H1 (cell line): ENCODE data around the gene ZBTB45. TPM values are rescaled to one million over a fixed set of nuclear protein-coding genes. Genes with fewer than 3 reads are reported as not detected.

Experiments used
- BRCA1 ChIP-seq: IDR thresholded peaks from 2 replicates; pipeline ENCODE4 v1.6.1; 2012; ENCODE audit warnings: low read depth, low read length, improper control_type of control experiment
- CEBPB ChIP-seq: IDR thresholded peaks from 2 replicates; pipeline ENCODE4 v1.6.1; 2012; ENCODE audit warnings: low read depth, low read length
- JUN ChIP-seq: IDR thresholded peaks from 2 replicates; pipeline ENCODE4 v1.6.1; 2011; ENCODE audit warnings: low read depth, mild to moderate bottlenecking, improper control_type of control experiment, low read length
- POU5F1 ChIP-seq: IDR thresholded peaks from 2 replicates; pipeline ENCODE4 v1.6.1; 2011; ENCODE audit warnings: low read depth, mild to moderate bottlenecking, low read length, moderate library complexity
- SAP30 ChIP-seq: fragments of 300-600 bp; sonication (generic); IDR thresholded peaks from 2 replicates; pipeline ENCODE4 v1.7.1; 2012; ENCODE audit warnings: low read length, moderate library complexity, mild to moderate bottlenecking, inconsistent platforms; ENCODE audit not compliant: insufficient read depth, insufficient replicate concordance
- polyA plus RNA-seq, 7 experiments: library from polyadenylated mRNA; depleted of rRNA in 3 of 7; stranded (reverse) in 5 of 7; unstranded in 2 of 7; fragments of >200 nt in 5 of 7; fragments of 200-250 nt in 2 of 7; gene quantifications; 1 replicate in 5 of 7; 2 replicates in 1 of 7; 4 replicates in 1 of 7; pipeline versions ENCODE4 v1.2.1 to v1.2.3, GENCODE V29; 2011 to 2013; ENCODE audit warnings: missing spikeins in 2 of 7, mixed read lengths in 2 of 7
- total RNA-seq: library from RNA; stranded (reverse); fragmentation: NEBNext Ultra II Directional; extraction: Animal tissue kit (Norgen Biotek cat#: 25700); gene quantifications from 2 replicates; pipeline ENCODE4 v1.2.1, GENCODE V29; 2021
- TF ChIP-seq, protein P1 (sequence below): IDR thresholded peaks from 2 replicates; pipeline ENCODE4 v1.6.1; 2012; ENCODE audit warnings: inconsistent platforms
- TF ChIP-seq, protein P2 (sequence below): fragments of 300-600 bp; sonication (generic); IDR thresholded peaks from 2 replicates; pipeline ENCODE4 v1.7.1; 2012; ENCODE audit warnings: low read length, moderate library complexity, mild to moderate bottlenecking, inconsistent platforms; ENCODE audit not compliant: insufficient replicate concordance
- TF ChIP-seq, protein P3 (sequence below): IDR thresholded peaks from 2 replicates; pipeline ENCODE4 v1.6.1; 2011; ENCODE audit warnings: low read length, improper control_type of control experiment

ZBTB45 gene
- total and polyA plus RNA-seq, 2 of the 8 experiments (the other 6 are each of a cell fraction or from before 2014, with no cell fraction given): 16.9 to 17.2 TPM

DNA sequence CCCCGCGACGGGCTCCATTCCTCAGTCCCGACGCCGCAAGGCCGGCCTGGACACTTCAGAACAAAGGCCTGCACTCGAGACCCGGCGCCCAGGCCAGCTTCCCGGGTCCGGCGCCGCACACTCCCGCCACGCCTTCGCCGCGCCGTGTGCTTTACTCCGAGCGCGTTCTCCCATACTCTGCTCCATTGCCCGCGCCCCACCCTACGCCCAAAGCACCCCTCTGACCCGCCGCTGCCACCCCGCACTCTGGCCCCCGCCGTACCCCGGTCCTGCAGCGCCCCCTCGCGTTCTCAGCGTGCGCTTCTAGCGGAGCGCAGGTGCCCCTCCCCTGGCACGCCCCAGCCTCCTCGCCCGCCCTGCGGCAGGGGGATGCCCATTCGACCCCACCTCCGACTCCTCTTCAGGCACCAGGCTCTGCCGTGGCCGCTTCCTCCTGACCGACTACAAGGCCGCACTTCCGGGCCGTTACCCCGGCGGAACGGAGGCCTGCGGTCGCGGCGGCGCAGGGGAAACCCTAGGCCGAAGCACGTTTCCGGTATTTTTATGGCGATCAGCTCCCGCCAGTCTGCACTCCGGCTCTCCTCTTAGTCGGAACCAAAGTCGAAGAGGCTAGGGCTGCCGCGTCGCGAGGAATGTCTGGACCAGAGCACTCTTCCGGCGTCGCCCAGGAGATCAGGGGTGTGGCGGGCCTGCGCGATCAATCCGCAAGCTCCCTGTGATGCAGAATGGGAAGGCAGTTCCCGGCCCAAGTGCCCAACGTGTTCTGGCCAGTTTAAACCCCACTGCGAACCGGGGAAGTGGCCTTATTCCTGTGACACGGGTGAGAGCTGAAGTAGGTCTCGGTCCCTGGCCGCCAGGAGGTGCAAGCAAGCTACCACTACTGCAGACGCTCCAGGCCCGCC lies at the start of gene ZBTB45 (continued):
- TF ChIP-seq, protein P1, sequence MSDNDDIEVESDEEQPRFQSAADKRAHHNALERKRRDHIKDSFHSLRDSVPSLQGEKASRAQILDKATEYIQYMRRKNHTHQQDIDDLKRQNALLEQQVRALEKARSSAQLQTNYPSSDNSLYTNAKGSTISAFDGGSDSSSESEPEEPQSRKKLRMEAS: peak; percentile 61
- peak; percentile 33 for TF ChIP-seq SAP30
- TF ChIP-seq BRCA1: peak; percentile 54; the same call in 1 of the 2 replicates
- TF ChIP-seq, protein P2, sequence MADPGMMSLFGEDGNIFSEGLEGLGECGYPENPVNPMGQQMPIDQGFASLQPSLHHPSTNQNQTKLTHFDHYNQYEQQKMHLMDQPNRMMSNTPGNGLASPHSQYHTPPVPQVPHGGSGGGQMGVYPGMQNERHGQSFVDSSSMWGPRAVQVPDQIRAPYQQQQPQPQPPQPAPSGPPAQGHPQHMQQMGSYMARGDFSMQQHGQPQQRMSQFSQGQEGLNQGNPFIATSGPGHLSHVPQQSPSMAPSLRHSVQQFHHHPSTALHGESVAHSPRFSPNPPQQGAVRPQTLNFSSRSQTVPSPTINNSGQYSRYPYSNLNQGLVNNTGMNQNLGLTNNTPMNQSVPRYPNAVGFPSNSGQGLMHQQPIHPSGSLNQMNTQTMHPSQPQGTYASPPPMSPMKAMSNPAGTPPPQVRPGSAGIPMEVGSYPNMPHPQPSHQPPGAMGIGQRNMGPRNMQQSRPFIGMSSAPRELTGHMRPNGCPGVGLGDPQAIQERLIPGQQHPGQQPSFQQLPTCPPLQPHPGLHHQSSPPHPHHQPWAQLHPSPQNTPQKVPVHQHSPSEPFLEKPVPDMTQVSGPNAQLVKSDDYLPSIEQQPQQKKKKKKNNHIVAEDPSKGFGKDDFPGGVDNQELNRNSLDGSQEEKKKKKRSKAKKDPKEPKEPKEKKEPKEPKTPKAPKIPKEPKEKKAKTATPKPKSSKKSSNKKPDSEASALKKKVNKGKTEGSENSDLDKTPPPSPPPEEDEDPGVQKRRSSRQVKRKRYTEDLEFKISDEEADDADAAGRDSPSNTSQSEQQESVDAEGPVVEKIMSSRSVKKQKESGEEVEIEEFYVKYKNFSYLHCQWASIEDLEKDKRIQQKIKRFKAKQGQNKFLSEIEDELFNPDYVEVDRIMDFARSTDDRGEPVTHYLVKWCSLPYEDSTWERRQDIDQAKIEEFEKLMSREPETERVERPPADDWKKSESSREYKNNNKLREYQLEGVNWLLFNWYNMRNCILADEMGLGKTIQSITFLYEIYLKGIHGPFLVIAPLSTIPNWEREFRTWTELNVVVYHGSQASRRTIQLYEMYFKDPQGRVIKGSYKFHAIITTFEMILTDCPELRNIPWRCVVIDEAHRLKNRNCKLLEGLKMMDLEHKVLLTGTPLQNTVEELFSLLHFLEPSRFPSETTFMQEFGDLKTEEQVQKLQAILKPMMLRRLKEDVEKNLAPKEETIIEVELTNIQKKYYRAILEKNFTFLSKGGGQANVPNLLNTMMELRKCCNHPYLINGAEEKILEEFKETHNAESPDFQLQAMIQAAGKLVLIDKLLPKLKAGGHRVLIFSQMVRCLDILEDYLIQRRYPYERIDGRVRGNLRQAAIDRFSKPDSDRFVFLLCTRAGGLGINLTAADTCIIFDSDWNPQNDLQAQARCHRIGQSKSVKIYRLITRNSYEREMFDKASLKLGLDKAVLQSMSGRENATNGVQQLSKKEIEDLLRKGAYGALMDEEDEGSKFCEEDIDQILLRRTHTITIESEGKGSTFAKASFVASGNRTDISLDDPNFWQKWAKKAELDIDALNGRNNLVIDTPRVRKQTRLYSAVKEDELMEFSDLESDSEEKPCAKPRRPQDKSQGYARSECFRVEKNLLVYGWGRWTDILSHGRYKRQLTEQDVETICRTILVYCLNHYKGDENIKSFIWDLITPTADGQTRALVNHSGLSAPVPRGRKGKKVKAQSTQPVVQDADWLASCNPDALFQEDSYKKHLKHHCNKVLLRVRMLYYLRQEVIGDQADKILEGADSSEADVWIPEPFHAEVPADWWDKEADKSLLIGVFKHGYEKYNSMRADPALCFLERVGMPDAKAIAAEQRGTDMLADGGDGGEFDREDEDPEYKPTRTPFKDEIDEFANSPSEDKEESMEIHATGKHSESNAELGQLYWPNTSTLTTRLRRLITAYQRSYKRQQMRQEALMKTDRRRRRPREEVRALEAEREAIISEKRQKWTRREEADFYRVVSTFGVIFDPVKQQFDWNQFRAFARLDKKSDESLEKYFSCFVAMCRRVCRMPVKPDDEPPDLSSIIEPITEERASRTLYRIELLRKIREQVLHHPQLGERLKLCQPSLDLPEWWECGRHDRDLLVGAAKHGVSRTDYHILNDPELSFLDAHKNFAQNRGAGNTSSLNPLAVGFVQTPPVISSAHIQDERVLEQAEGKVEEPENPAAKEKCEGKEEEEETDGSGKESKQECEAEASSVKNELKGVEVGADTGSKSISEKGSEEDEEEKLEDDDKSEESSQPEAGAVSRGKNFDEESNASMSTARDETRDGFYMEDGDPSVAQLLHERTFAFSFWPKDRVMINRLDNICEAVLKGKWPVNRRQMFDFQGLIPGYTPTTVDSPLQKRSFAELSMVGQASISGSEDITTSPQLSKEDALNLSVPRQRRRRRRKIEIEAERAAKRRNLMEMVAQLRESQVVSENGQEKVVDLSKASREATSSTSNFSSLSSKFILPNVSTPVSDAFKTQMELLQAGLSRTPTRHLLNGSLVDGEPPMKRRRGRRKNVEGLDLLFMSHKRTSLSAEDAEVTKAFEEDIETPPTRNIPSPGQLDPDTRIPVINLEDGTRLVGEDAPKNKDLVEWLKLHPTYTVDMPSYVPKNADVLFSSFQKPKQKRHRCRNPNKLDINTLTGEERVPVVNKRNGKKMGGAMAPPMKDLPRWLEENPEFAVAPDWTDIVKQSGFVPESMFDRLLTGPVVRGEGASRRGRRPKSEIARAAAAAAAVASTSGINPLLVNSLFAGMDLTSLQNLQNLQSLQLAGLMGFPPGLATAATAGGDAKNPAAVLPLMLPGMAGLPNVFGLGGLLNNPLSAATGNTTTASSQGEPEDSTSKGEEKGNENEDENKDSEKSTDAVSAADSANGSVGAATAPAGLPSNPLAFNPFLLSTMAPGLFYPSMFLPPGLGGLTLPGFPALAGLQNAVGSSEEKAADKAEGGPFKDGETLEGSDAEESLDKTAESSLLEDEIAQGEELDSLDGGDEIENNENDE: peak; percentile 50
- TF ChIP-seq POU5F1: no peak
- 0 out of 2 replicates have a peak, but pooled peaks have one; percentile 1 for TF ChIP-seq CEBPB
- TF ChIP-seq JUN: peak; percentile 33; the same call in 1 of the 2 replicates
- TF ChIP-seq, protein P3, sequence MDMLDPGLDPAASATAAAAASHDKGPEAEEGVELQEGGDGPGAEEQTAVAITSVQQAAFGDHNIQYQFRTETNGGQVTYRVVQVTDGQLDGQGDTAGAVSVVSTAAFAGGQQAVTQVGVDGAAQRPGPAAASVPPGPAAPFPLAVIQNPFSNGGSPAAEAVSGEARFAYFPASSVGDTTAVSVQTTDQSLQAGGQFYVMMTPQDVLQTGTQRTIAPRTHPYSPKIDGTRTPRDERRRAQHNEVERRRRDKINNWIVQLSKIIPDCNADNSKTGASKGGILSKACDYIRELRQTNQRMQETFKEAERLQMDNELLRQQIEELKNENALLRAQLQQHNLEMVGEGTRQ: no peak
